Heart left ventricle (tissue), 13 donors: ENCODE results near the gene SMG1.
"Not testable (repeated sequence)": the region's sequence is repeated elsewhere in the genome, so short reads cannot be mapped to it uniquely, and the experiment has no call there.

Source experiments
- CTCF ChIP-seq, 12 donors: fragments of 200-600 bp; sonication (generic) in 4 of 12; IDR thresholded peaks; one replicate each; pipeline versions ENCODE4 v1.5.0 to v1.8.0; 2018 to 2022; ENCODE audit warnings: antibody characterized with exemption in 12 of 12, mild to moderate bottlenecking in 5 of 12
- POLR2A ChIP-seq, 2 donors: fragments of 450-650 bp; IDR thresholded peaks; one replicate each; pipeline ENCODE4 v1.6.1; 2017; ENCODE audit warnings: antibody characterized with exemption in 2 of 2, mild to moderate bottlenecking in 2 of 2, moderate library complexity in 2 of 2
- donor health status: ischemic (EF 13 %, LVEDD 7.1; RV severe dilation, severe dysfunction).
- donor health status: DM: no; HTN: yes; CAD: no.
- donor health status: DM: no; HTN: no; CAD: no.
- donor health status: ischemic (EF 25% LVEDD 6.9; RV normal size, moderate dysfunction).
- donor health status: ischemic (EF 25% LVEDD 5.7; RV mildly dilated, moderate dysfunction).
- donor health status: ischemic (EF 35%, LVEDD 5.7; RV mildly dilated, moderate dysfunction).
- donor health status: nonischemic (EF 11% LVEDD 7.7; RV severe dilation, severe dysfunction).
- donor health status: DM: yes; HTN: yes; CAD: no.
- donor health status: PGD.
- donor health status: ischemic (EF 29% LVEDD 5.4; RV normal size, mild dysfunction).
- donor health status: nonischemic (EF 23%, LVEDD 6.1; RV moderate dilation, normal function).

- TF ChIP-seq CTCF, POLR2A (IDR thresholded peaks at IDR 0.05): not testable (repeated sequence)
Observed at GRCh38 chr16:18762713-18763112, 163.5 kb downstream of the SMG1 start.
